ENCODE results near the gene DDX5. TPM values are rescaled to one million over a fixed set of nuclear protein-coding genes. Genes with fewer than 3 reads are reported as not detected.

DDX5 gene
- total RNA-seq, 4 donors from 2014 or later, result 381 to 1,017 (median 503) TPM

DNA sequence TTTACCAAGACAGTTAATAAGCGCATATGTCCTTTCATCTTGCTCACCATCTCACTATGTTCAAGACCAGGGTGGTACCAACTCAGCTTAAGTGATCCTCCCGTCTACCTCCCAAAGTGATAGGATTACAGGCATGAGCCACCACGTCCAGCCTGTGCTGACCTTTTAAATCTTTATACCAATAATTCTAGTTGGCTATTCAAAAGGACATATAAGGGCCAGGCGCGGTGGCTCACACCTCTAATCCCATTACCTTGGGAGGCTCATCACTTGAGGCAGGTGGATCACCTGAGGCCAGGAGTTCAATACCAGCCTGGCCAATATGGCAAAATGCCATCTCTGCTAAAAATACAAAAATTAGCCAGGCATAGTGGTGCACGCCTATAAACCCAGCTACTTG lies 3.1 kb upstream of the DDX5 start:
- TF ChIP-seq POLR2A (IDR thresholded peaks at IDR 0.05), result no peak
- TF ChIP-seq CTCF (IDR thresholded peaks at IDR 0.05), result no peak
- Histone ChIP-seq H3K4me1 (peaks cover 0 to 24% (median 0%) of the 10 kb centered on the region in 4 donors), H3K27ac (no peak overlapping the region), H3K27me3 (no peaks in the 10 kb centered on the region), H3K9me3 (no peaks in the 10 kb centered on the region), H3K4me3 (no peak overlapping the region), H3K36me3 (peaks cover 0 to 54% (median under 1%) of the 10 kb centered on the region in 3 donors)
- no peak for DNase-seq

DNA sequence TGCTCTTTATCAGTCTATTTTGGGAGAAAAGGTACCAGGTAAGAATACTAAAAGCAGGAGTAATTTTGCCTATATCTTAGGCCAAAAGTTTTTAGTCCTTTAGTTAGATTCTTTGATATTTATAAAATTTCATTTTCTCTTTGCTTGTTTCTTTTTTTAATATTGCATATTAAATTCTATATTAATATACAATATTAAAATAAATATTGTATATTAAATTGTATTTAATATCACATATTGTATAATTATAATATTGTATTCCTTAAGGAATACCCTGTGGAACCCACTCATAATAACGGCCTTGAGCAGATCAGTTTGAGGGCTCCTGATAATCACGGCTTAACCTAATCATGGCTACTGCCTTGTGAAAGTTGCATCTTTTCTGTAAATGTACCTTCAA lies 2.6 kb upstream of the DDX5 start:
- TF ChIP-seq POLR2A (IDR thresholded peaks at IDR 0.05), result no peak
- TF ChIP-seq CTCF (IDR thresholded peaks at IDR 0.05), result no peak
- DNase-seq, result no peak
- Histone ChIP-seq H3K4me3 (no peak overlapping the region), H3K9me3 (no peaks in the 10 kb centered on the region), H3K36me3 (peaks cover 0 to 54% (median 0%) of the 10 kb centered on the region in 3 donors), H3K27me3 (no peaks in the 10 kb centered on the region), H3K4me1 (peaks cover 0 to 29% (median 0%) of the 10 kb centered on the region in 4 donors), H3K27ac (no peak overlapping the region)

GRCh38 chr17:64507413-64507782 lies 1.3 kb upstream of the DDX5 start:
- DNase-seq, result no peak
- no peaks in the 10 kb centered on the region for H3K27me3 ChIP-seq
- peak overlapping the region; percentile 68 to 96 (median 86) for H3K4me3 ChIP-seq
- H3K9me3 ChIP-seq, result no peaks in the 10 kb centered on the region
- H3K36me3 ChIP-seq, result peaks cover 0 to 56% (median 3%) of the 10 kb centered on the region in 3 donors
- peak; percentile 9 to 54 (median 45) for TF ChIP-seq CTCF (IDR thresholded peaks at IDR 0.05)
- TF ChIP-seq POLR2A (IDR thresholded peaks at IDR 0.05), result no peak
- peaks cover 0 to 41% (median 2%) of the 10 kb centered on the region in 4 donors for H3K4me1 ChIP-seq
- H3K27ac ChIP-seq, result peak overlapping the region; percentile 98 to 100 (median 99)

- H3K36me3 ChIP-seq, result peaks cover 0 to 56% (median 3%) of the 10 kb centered on the region in 3 donors
- peak; percentile 71 to 75 for TF ChIP-seq POLR2A (IDR thresholded peaks at IDR 0.05)
- no peak for TF ChIP-seq CTCF (IDR thresholded peaks at IDR 0.05)
- H3K27ac ChIP-seq, result peak within 1 kb of the TSS; percentile 98 to 100 (median 99)
- H3K4me1 ChIP-seq, result peaks cover 0 to 46% (median 2%) of the 10 kb centered on the region in 4 donors
- no peaks in the 10 kb centered on the region for H3K27me3 ChIP-seq
- H3K9me3 ChIP-seq, result no peaks in the 10 kb centered on the region
- H3K4me3 ChIP-seq, result peak within 1 kb of the TSS; percentile 68 to 96 (median 86)
- DNase-seq, result peak; percentile 92 to 98 (median 96)
Observed at GRCh38 chr17:64506576-64507412, 705 bp upstream of the DDX5 start, which contains the start of gene CEP95. TSS of gene CEP95 (plus strand) at chr17:64506977. CDS start at chr17:64507098, 121 bp downstream.

DNA sequence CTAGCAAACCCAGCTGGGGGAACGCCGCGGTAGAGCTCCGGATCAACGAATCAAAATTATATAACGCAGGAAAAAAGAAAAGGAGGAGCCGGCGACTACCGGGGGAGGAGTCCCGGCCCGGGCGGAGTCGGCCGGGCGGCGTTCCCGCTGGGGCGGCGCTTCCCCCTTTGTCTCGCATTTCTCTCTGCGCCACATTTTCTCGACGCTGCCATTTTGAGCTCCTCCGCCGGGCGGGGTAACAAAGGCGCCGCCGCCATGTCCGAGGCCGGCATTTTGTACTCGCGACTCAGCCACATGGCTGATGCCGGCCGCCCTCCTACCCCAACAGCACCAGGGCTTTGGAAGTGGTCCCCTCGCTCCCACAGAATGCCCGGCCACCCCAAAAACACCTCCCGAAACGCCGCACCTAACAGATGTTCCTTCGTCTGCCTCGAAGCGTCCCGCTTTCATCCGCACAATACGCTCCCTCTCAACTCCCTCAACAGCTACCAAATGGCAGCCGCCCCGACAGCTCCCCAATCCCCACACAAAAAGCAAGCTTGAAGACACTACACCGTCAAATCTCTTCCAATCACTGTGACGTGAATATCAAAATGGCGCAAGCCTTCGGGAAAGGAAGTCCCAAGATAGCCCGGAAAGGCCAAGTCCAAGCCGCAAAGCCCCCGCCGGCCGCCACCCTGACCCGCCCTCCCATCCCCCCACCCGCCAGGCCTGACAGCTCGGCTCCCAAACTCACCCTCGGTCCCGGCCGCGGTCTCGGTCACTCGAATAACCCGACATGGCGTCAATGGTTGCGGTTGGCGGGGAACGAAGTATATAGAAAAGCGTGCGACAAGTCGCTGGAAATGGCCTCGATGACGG lies 519 bp downstream of the DDX5 start:
- peaks cover 0 to 59% (median 2%) of the 10 kb centered on the region in 4 donors for H3K4me1 ChIP-seq

More for the DNA sequence above, 519 bp downstream of the DDX5 start:
- DNase-seq, result peak; percentile 81 to 96 (median 94)
- peak in 1 of 6 experiments; percentile 18 for TF ChIP-seq CTCF (IDR thresholded peaks at IDR 0.05)
- TF ChIP-seq POLR2A (IDR thresholded peaks at IDR 0.05), result peak; percentile 73 to 89
- Histone ChIP-seq H3K4me3 (peak overlapping the region; percentile 68 to 96 (median 86)), H3K27me3 (no peaks in the 10 kb centered on the region), H3K36me3 (peaks cover 0 to 56% (median 6%) of the 10 kb centered on the region in 3 donors), H3K27ac (peak overlapping the region; percentile 98 to 100 (median 99)), H3K9me3 (no peaks in the 10 kb centered on the region)

Data from Peyer's patch (tissue), 4 donors.